Breast epithelium (tissue), 3 donors: ENCODE measurements around the gene GPR152.

Source experiments
- POLR2A ChIP-seq: fragments of 450-650 bp; IDR thresholded peaks from one replicate; pipeline ENCODE4 v1.6.1; 2016; ENCODE audit warnings: antibody characterized with exemption, mild to moderate bottlenecking, moderate library complexity
- POLR2AphosphoS5 ChIP-seq, 3 donors: sonication (generic); formaldehyde crosslinking; IDR thresholded peaks; one replicate each; pipeline ENCODE4 v1.6.1; 2017; ENCODE audit warnings: antibody characterized with exemption in 3 of 3
- TF ChIP-seq, protein P1 (sequence below), 3 donors: fragments of 450-650 bp; IDR thresholded peaks; one replicate each; pipeline ENCODE4 v1.5.1; 2016 to 2017; ENCODE audit warnings: antibody characterized with exemption in 3 of 3, mild to moderate bottlenecking in 3 of 3, moderate library complexity in 3 of 3

DNA sequence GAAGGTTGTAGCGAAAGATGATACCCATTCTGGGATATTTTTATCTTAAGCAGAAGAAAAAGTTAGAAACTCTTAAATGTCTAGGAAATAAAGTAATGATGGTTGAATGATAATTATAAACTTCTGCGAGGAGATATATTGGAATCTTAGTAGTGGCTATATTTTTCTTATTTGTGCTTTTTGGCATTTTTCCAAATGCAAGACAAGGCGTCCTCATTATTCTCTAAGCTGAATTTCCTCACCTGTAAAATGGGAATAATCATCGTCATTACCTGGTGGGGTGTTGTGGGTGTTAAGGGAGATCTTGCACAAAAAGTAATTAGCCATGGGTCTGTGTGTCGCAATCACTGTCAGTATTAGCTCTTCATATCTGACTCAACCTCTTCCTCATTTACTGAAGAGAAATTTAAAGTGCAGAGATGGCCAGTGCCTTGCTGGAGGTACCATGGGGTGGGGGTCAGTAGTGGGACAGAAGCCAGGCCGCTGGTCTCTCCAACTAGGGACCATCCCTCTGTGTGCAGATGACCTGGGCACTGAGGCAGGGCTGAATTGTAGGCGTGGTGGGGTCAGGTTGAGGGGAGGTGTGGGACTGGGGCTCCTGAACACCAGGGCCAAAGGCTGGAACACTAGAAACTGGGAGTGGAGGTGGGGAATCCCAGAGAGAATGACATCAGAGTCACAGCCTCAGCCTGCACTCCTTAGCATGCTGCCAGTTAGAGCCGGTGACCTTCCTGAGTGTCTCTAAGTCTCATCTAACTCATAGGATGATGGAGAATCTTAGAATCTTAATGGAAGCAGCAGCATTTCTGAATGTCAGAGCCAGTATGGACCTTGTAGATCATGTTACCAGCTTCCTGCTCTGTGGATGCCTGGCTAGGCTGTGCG, 48.5 kb upstream of the GPR152 start:
- TF ChIP-seq, protein P1, sequence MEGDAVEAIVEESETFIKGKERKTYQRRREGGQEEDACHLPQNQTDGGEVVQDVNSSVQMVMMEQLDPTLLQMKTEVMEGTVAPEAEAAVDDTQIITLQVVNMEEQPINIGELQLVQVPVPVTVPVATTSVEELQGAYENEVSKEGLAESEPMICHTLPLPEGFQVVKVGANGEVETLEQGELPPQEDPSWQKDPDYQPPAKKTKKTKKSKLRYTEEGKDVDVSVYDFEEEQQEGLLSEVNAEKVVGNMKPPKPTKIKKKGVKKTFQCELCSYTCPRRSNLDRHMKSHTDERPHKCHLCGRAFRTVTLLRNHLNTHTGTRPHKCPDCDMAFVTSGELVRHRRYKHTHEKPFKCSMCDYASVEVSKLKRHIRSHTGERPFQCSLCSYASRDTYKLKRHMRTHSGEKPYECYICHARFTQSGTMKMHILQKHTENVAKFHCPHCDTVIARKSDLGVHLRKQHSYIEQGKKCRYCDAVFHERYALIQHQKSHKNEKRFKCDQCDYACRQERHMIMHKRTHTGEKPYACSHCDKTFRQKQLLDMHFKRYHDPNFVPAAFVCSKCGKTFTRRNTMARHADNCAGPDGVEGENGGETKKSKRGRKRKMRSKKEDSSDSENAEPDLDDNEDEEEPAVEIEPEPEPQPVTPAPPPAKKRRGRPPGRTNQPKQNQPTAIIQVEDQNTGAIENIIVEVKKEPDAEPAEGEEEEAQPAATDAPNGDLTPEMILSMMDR (IDR thresholded peaks at IDR 0.05) = no peak
- TF ChIP-seq POLR2AphosphoS5 (IDR thresholded peaks at IDR 0.05) (no peak), POLR2A (no peak)
